DLD1 (cell line): Measurements from ENCODE around the gene RNH1.

Experiments
- in situ Hi-C: cut with HindIII; loops from 2 replicates; pipeline ENCODE4 v1.10.0; 2017; ENCODE audit warnings: low sequenced_read_pairs

RNH1 gene

DNA sequence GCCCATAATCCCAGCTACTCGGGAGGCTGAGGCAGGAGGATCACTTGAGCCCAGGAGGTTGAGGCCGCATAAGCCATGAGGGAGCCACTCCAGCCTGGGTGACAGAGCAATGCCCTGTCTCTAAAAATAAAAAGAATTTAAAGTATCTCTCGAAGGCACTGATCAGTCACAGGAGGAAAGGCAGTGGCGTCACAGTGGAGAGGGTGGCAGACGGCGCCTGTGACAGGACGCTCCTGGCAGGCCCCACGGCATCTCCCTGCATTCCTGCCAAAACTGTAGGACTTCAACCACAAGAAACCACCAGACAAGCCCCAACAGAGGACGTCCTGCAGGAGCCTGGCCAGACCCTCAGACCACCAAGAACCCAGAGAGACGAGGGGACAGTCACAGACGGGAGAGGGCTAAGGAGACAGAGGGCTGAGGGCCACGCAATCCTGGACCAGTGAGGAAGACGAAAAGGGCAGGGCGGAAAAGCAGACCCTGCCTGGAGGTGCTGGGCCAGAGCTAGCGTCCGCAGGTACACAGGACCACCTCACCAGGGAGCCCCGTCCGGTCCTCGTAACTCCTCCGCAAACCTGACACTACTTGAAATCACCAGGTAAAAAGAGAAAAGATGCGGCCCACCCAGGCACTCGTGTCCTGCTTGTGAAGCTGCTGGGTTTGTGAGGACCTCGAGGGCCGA is 5.9 kb downstream of the RNH1 start:
- in situ Hi-C loops = no loop called here

DNA sequence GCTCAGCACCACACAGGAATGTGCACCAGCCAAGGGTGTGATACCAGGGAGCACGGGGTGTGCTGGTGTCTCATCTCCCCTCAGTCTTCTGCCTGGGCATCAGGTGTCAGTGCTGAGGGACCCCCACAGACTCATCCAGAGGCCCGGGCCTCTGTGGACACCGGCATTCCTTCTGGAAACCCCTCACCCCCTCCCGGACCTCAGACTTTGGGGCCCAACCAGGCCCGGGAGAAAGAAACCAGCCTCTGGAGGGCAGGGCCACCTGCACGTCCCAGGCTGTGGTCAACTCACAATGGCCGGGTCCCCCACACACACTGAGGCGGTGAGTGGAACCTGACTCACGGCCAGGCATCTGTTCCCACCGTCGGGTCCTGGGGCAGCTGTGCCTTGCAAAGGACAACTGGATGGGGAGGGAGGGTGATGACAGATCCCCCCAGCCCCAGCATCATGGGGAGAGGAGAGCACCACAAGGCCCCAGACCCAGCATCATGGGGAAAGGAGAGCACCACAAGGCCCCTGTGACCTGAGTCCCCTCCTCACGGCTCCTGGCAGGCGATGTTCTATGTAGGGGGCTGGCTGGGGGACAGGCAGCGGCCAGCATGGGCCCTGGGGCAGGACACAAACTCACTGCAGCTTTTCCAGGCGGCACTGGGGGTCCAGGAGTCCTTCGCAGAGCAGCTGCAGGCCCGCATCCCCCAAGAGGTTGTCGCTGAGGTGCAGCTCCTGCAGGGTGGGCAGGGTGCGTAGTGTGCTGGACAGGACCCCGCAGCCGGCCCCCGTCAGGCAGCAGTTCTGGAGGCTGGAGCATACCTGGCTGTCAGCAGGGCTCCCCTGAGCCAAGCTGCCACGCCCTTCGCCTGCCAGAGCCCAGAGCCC is 7.6 kb downstream of the RNH1 start:
- in situ Hi-C loops = no loop called here

- in situ Hi-C loops = no loop called here
These were observed 8.5 kb downstream of the RNH1 start for GRCh38 chr11:498297-499181.

- in situ Hi-C loops = no loop called here
These were observed 9.3 kb downstream of the RNH1 start for GRCh38 chr11:497565-498296.

DNA sequence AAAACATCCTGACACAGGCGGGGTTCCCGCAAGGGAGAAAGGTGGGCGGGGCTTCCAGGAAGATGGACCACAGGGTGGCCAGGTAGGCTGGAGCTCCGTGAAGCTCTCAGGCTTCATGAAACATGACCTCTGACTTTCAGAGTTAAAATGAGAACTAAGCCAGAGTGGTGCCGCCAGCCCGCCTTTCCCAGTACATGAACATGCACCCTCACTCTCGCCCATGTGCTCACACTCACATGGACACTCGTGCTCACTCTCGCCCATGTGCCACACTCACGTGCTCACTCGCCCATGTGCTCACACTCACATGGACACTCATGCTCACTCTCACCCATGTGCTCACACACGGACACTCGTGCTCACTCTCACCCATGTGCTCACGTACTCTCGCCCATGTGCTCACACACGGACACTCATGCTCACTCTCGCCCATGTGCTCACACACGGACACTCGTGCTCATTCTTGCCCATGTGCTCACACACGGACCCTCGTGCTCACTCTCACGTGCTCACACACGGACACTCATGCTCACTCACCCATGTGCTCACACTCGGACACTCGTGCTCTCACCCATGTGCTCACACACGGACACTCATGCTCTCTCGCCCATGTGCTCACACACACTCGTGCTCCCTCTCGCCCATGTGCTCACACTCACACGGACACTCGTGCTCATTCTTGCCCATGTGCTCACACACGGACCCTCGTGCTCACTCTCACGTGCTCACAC is 10.0 kb downstream of the RNH1 start:
- in situ Hi-C loops = no loop called here

- in situ Hi-C loops = no loop called here
These were observed 11.5 kb downstream of the RNH1 start for GRCh38 chr11:495537-495931.

DNA sequence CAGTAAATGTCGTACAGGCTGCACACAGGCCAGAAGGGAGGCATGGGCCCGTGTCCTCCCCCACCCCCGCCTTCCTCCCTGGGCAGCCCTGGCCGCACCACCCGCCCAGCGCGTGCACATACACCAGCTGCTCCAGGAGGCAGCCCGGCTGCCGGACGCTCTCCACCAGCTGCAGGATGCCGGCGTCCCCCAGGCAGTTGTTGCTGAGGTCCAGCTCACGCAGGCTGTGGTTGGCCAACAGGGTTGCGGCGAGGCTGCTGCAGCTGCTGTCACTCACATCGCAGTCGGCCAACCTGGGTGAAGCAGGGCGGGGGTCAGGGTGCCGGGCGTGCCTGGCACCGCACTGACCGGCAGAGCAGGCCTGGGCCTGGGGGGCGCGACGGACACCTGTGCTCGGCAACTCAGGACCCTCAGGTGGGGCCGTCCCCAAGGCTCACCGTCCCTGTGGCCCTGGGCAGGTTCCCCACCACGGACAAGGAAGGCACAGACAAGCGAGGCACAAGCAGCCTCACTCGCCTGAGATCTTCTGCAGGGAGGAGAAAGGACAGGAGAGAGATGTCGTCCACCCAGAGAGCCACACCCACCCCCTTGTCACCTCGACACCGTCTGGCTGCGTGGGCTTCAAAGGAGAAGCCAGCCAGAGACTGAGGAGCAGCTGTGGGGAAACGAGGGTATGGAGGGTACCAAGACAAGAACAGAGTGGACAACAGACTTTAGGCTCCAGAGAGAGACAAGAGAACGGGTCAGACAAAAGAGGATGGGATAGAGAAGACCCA is 12.1 kb downstream of the RNH1 start:
- in situ Hi-C loops = no loop called here

GRCh38 chr11:492427-493226 is 14.4 kb downstream of the RNH1 start:
- in situ Hi-C loops = no loop called here

- in situ Hi-C loops = no loop called here
These were observed 15.7 kb downstream of the RNH1 start for GRCh38 chr11:491358-491757.

- in situ Hi-C loops = no loop called here
These were observed 16.1 kb downstream of the RNH1 start for GRCh38 chr11:490930-491260.

DNA sequence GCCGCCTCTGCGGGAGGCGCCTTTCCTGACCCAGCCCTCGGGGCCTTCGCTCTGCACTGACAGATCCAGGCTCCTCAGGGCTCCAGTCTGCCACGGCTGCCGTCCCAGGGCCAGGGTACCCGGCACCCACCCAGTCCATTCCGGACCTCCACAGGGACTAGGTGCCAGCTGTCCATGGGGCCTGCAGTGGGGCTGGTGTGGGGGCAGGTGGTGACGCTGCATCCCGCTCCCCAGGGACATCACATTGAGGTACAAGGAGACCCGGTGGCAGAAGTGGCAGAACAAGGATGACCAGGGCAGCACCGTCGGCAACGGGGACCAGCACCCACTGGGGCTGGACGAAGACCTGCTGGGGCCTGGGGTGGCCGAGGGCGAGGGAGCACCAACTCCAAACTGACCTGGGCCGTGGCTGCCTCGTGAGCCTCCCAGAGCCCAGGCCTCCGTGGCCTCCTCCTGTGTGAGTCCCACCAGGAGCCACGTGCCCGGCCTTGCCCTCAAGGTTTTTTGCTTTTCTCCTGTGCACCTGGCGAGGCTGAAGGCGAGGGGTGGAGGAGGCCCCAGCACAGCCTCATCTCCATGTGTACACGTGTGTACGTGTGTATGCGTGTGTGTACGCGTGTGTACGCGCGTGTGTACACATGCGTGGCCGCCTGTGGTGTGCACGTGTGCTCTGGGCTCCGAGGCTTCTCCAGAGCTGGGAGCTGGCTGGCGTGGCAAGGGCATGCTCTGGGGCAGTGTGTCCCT is 16.7 kb downstream of the RNH1 start:
- in situ Hi-C loops = no loop called here

DNA sequence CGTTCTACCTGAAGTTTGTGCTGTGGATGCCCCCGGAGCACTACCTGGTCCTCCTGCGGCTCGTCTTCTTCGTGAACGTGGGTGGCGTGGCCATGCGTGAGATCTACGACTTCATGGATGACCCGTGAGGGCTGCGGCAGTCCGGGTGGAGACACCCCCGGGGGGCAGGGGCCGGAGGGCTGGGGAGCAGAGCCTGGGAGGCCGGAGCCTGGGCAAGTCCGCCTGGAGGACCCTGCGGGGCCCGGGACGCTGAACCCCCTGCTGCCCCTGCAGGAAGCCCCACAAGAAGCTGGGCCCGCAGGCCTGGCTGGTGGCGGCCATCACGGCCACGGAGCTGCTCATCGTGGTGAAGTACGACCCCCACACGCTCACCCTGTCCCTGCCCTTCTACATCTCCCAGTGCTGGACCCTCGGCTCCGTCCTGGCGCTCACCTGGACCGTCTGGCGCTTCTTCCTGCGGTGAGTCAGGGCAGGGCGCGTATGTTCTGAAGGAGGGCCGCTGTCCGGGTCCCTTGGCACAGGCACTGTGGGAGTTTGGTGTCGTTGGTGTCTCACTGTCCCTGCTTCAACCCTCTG is 17.3 kb downstream of the RNH1 start:
- in situ Hi-C loops = no loop called here

- in situ Hi-C loops = no loop called here
These were observed 18.1 kb downstream of the RNH1 start for GRCh38 chr11:488992-489391.

DNA sequence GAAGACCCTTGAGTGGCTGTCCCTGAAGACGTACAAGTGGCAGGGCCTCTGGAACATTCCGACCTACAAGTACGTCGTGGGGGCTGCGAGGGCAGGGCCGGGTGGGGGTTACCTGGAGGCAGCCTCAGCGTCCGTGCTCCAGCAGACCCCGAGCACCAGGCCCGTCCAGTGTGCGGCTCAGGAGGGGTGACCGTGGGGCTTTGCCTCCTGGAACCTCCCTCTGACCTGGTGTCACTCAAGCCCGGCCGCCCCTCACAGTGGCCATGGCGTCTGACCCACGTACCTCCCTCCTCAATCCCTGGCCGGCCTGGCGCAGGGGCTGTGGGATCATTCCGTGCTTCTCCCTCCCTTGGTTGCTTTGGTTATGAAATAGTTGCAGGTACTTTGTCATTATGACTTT is 18.5 kb downstream of the RNH1 start:
- in situ Hi-C loops = no loop called here

DNA sequence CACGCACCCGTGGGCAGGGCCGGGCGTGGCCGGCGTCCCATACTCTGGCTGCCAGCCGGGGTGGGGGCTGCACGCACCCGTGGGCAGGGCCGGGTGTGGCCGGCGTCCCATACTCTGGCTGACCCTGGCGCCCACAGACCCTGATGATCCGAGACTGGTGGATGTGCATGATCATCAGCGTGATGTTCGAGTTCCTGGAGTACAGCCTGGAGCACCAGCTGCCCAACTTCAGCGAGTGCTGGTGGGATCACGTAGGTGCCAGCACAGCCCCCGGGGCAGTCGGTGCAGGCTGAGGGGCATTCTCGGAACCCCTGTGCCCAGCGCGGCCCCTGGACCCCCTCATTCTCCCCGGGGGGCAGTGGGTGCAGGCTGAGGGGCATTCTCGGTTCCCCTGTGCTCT is 19.0 kb downstream of the RNH1 start:
- in situ Hi-C loops = no loop called here

GRCh38 chr11:487571-488021 is 19.4 kb downstream of the RNH1 start:
- in situ Hi-C loops = no loop called here

DNA sequence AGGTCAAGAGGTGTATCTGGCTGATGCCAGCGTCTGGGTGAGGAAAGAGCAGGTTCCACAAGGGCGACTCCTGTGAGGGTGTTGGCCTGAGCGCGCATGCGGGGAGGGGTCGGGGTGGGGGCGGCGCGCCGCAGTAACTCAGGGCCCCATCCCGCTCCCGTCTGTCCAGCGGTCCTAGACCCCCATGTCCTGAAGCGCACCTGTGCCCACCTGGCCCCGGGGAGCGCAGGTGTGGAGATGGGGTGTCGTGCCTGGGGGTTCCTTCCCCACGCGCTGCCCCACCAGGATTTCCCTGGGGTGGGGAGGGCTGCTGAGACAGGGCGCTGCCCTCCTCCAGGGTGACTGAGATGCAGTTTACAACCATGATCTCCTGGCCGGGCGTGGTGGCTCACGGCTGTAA is 20.9 kb downstream of the RNH1 start:
- in situ Hi-C loops = no loop called here

DNA sequence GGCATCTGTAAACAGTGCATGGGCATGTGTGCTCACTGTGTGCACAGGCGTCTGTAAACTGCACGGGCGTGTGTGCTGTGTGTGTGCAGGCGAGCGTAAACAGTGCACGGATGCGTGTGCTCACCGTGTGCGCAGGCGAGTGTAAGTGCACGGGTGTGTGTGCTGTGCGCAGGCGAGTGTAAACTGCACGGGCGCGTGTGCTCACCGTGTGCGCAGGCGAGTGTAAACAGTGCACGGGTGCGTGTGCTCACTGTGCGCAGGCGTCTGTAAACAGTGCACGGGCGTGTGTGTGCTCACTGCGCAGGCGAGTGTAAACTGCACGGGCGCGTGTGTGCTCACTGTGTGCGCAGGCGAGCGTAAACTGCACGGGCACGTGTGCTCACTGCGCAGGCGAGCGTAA is 22.4 kb downstream of the RNH1 start:
- in situ Hi-C loops = no loop called here
